ENCODE results near the gene CFAP77. TPM values are rescaled to one million over a fixed set of nuclear protein-coding genes. Genes with fewer than 3 reads are reported as not detected.
"Not testable (repeated sequence)": the region's sequence is repeated elsewhere in the genome, so short reads cannot be mapped to it uniquely, and the experiment has no call there.

Gene CFAP77
- total RNA-seq, 1 donor from 2014 or later, result not detected

DNA sequence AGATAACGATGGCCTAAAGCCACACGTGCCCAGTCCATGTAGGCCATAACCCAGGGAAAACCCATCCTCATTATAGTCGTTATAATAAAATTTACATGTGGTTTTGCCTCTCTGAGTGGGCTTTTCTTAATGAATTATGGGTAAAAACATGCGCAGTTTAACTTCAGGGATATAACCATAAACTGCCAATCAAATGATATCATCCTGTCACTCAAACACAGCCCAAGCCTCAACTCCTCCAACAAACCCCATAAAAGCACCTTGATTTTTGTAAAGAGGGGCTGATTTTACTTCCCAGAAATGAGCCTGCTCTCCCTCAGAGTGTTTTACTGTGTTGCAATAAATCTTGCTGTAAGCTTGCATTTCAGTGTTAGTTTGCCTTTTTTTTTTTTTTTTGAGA is 39.4 kb upstream of the CFAP77 start:
- TF ChIP-seq, protein P1, sequence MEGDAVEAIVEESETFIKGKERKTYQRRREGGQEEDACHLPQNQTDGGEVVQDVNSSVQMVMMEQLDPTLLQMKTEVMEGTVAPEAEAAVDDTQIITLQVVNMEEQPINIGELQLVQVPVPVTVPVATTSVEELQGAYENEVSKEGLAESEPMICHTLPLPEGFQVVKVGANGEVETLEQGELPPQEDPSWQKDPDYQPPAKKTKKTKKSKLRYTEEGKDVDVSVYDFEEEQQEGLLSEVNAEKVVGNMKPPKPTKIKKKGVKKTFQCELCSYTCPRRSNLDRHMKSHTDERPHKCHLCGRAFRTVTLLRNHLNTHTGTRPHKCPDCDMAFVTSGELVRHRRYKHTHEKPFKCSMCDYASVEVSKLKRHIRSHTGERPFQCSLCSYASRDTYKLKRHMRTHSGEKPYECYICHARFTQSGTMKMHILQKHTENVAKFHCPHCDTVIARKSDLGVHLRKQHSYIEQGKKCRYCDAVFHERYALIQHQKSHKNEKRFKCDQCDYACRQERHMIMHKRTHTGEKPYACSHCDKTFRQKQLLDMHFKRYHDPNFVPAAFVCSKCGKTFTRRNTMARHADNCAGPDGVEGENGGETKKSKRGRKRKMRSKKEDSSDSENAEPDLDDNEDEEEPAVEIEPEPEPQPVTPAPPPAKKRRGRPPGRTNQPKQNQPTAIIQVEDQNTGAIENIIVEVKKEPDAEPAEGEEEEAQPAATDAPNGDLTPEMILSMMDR (conservative IDR thresholded peaks at IDR 0.05; ENCODE audit: low read depth, low read length), result no peak
- no peak for DNase-seq (ENCODE audit: low read depth)

DNA sequence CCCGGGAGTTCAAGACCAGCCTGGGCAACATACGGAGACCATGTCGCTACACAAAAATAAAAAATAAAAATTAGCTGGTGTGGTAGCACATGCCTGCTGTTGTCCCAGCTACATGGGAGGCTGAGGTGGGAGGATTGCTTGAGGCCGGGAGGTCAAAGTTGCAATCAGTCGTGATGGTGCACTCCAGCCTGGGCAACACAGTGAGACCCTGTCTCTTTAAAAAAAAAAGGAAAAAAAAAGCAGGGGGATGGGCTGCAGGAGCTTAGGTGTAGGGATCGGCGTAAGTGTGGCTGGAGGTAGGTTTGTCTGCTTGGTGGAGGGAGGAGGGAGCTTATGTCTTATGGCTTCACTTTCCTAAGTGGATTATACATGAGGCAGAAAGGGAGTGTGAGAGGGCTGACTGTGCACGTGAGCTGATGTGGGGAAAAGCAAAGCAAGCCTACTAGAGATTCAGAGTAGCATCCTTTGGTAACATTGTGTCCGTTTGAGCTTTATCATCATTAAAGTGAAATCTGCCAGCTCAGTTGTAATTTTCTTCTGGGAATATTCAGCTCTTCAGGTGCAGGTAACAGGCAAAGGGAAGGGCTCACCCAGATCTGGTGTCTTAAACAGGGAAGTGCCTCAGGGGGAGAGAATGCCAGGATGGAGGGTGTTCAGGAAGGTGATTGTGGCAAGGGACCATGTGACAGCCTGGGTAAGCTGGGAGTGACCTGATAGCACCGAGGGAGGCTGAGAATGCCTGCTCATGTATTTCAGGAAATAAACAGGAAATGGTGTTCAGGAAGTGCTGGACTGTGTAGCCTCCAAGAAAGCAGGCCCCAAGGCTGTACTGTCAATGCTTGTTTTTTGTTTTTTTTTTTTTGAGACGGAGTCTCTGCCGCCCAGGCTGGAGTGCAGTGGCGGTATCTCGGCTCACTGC is 37.6 kb upstream of the CFAP77 start:
- DNase-seq (ENCODE audit: low read depth), result no peak
- H3K4me3 ChIP-seq (ENCODE audit: low read depth, low read length), result no peak overlapping the region

More for the DNA sequence above, 39.4 kb upstream of the CFAP77 start:
- H3K4me3 ChIP-seq (ENCODE audit: low read depth, low read length), result no peak overlapping the region

DNA sequence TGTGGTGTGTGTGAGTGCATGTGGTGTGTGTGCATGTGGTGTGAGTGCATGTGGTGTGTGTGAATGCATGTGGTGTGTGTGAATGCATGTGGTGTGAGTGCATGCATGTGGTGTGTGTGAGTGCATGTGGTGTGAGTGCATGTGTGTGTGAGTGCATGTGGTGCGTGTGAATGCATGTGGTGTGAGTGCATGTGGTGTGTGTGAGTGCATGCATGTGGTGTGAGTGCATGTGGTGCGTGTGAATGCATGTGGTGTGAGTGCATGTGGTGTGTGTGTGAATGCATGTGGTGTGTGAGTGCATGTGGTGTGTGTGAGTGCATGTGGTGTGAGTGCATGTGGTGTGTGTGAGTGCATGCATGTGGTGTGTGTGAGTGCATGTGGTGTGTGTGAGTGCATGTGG is 32.2 kb upstream of the CFAP77 start:
- not testable (repeated sequence) for H3K4me3 ChIP-seq (ENCODE audit: low read depth, low read length)

More for the DNA sequence above, 37.6 kb upstream of the CFAP77 start:
- TF ChIP-seq, protein P1 (conservative IDR thresholded peaks at IDR 0.05; ENCODE audit: low read depth, low read length), result no peak

DNA sequence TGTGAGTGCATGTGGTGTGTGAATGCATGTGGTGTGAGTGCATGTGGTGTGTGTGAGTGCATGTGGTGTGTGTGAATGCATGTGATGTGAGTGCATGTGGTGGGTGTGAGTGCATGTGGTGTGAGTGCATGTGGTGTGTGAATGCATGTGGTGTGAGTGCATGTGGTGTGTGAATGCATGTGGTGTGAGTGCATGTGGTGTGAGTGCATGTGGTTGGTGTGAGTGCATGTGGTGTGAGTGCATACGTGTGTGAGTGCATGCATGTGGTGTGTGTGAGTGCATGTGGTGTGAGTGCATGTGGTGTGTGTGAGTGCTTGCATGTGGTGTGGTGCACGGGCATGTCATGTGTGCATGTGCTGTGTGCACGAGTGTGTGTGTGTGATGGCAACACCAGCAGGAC is 31.6 kb upstream of the CFAP77 start:
- DNase-seq (ENCODE audit: low read depth); H3K4me3 ChIP-seq (ENCODE audit: low read depth, low read length): not testable (repeated sequence)

More for the DNA sequence above, 32.2 kb upstream of the CFAP77 start:
- not testable (repeated sequence) for DNase-seq (ENCODE audit: low read depth)

DNA sequence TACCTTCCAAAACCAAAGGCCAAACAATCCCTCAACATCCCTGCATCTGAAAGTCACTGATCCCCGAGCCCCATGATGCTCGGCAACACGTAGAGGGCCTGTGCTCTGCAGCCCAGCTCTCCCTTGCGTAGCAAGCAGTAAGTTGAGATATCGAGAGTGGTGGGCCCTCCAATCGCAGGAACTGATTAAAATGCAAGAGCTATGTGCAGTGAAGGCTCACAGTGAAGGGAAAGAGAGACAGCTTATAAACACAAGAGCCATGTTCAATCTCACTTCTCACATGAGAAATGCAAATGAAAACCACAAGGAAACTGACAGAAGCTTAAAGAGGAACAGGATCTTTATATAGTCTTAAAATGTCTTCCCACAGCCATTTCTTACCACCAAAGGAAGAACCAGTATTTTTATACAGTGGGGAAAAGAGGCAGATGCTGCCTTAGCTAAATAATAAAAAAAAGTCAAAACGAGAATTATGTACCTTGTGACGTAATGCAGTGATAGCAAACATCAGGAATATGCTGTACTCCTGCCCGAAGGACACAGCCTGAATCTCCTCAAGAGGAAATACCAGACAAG is 28.0 kb upstream of the CFAP77 start:
- TF ChIP-seq, protein P1 (conservative IDR thresholded peaks at IDR 0.05; ENCODE audit: low read depth, low read length), result no peak
- H3K4me3 ChIP-seq (ENCODE audit: low read depth, low read length), result no peak overlapping the region
- DNase-seq (ENCODE audit: low read depth), result no peak

DNA sequence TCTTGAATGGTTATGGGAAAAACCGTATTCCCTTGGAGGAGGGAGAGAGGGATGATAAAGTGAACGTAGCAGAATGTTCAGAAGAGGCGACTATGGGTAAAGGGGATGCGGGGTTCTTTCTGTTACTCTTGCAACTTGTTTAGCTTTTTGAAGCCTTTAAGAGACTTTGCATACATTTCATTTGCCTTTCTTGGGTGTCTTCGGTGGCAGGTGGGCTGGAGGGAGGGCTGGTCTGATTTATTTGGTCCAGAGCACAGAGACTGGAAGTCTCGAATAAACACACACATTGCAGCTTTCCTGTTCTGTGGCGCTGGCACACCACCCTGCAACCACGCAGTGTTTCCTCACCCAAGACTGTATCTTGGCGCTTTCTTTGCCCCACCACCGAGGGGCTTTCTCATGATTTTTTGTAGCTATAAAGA is 26.5 kb upstream of the CFAP77 start:
- no peak for DNase-seq (ENCODE audit: low read depth)
- H3K4me3 ChIP-seq (ENCODE audit: low read depth, low read length), result no peak overlapping the region
- TF ChIP-seq, protein P1 (conservative IDR thresholded peaks at IDR 0.05; ENCODE audit: low read depth, low read length), result no peak

DNA sequence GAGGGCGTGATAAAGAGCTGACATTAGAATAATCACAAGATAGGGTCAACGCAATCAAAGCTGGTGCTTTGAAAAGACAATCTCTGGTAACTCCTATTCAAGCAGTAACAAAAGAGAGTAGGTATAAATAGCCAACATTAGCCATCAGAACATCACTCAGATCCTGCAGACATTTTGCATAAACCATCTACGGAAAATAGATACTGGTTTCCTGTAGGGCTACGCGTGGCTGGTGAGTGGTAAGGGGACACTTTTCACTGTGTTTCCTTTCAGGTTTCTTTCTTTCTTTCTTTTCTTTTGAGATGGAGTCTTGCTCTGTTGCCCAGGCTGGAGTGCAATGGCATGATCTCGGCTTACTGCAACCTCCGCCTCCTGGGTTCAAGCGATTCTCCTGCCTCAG is 25.6 kb upstream of the CFAP77 start:
- no peak overlapping the region for H3K4me3 ChIP-seq (ENCODE audit: low read depth, low read length)
- TF ChIP-seq, protein P1 (conservative IDR thresholded peaks at IDR 0.05; ENCODE audit: low read depth, low read length), result no peak
- DNase-seq (ENCODE audit: low read depth), result no peak

DNA sequence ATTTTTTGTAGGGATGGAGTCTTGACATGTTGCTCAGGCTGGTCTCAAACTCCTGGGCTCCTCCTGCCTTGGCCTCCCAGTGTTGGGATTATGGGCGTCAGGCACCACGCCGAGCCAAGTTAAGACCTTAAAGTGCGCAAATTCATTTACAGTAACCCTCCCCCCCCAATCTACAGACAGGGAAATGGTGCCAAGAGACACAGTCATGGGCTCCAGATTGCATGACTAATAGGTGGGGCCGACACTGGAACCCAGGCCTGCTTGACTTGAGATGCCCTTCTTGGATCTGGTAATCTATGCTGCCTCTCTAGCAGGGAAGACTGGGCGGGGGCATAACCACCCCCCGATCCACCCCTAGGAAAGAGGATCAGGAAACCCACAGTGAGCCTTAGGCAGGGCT is 22.9 kb upstream of the CFAP77 start:
- no peak for DNase-seq (ENCODE audit: low read depth)
- TF ChIP-seq, protein P1 (conservative IDR thresholded peaks at IDR 0.05; ENCODE audit: low read depth, low read length), result no peak
- H3K4me3 ChIP-seq (ENCODE audit: low read depth, low read length), result no peak overlapping the region
